Retinal pigment epithelial cell (primary cell): Measurements from ENCODE around the gene NFIB.

ENCODE experiments used
- DNase-seq: peaks from one replicate; pipeline ENCODE4 v3.0.0-alpha.2; 2010; ENCODE audit warnings: low read depth
- H3K4me3 ChIP-seq: 2 replicates; pipeline ENCODE4 v1.5.1; 2011; ENCODE audit warnings: mild to moderate bottlenecking, low read length, control low read depth, moderate library complexity
- CTCF ChIP-seq: conservative IDR thresholded peaks from 2 replicates; pipeline ENCODE4 v1.5.1; 2011; ENCODE audit warnings: low read depth, low read length, control low read depth, inconsistent platforms

NFIB gene

GRCh38 chr9:14300040-14300439 lies 13.9 kb downstream of the NFIB start:
- DNase-seq: no peak
- TF ChIP-seq CTCF: no peak
- H3K4me3 ChIP-seq: no peak overlapping the region

- no peak for DNase-seq
- no peak for TF ChIP-seq CTCF
- H3K4me3 ChIP-seq: no peak overlapping the region
Observed at GRCh38 chr9:14298601-14299022, 15.3 kb downstream of the NFIB start.

GRCh38 chr9:14296495-14297113 lies 17.3 kb downstream of the NFIB start:
- no peak for TF ChIP-seq CTCF
- no peak for DNase-seq
- no peak overlapping the region for H3K4me3 ChIP-seq

GRCh38 chr9:14294659-14295058 lies 19.3 kb downstream of the NFIB start:
- TF ChIP-seq CTCF: no peak
- no peak for DNase-seq
- H3K4me3 ChIP-seq: no peak overlapping the region

- no peak for TF ChIP-seq CTCF
- DNase-seq: no peak
Observed at GRCh38 chr9:14293801-14294200, 20.1 kb downstream of the NFIB start.

GRCh38 chr9:14292181-14292739 lies 21.7 kb downstream of the NFIB start:
- H3K4me3 ChIP-seq: no peak overlapping the region
- DNase-seq: no peak
- no peak for TF ChIP-seq CTCF

More at GRCh38 chr9:14293801-14294200, 20.1 kb downstream of the NFIB start:
- no peak overlapping the region for H3K4me3 ChIP-seq

- no peak overlapping the region for H3K4me3 ChIP-seq
- no peak for DNase-seq
- no peak for TF ChIP-seq CTCF
Observed at GRCh38 chr9:14289916-14290315, 24.0 kb downstream of the NFIB start.
